Upper lobe of left lung (tissue), 6 donors: ENCODE measurements around the gene SPAG16. TPM values are rescaled to one million over a fixed set of nuclear protein-coding genes. Genes with fewer than 3 reads are reported as not detected.
"Not testable (repeated sequence)": the region's sequence is repeated elsewhere in the genome, so short reads cannot be mapped to it uniquely, and the experiment has no call there.

ENCODE experiments used
- ATAC-seq, 2 donors: fragments of 200-7000 bp; cut with Tn5 transposase; one replicate each; pipeline ENCODE4 v1.9.1; 2022; ENCODE audit warnings: mild to moderate bottlenecking in 2 of 2, moderate library complexity in 2 of 2; ENCODE audit not compliant: low FRiP score in 2 of 2
- DNase-seq, 2 donors: peaks; one replicate each; pipeline ENCODE4 v3.0.0-alpha.2; 2019 to 2020
- H3K27ac ChIP-seq, 4 donors: fragments of 200-600 bp; sonication (generic); one replicate each; pipeline ENCODE4 v1.5.1; 2016 to 2019
- H3K27me3 ChIP-seq, 4 donors: fragments of 200-600 bp; sonication (generic); one replicate each; pipeline ENCODE4 v1.5.1; 2017 to 2019
- H3K36me3 ChIP-seq, 4 donors: fragments of 200-600 bp; sonication (generic); one replicate each; pipeline ENCODE4 v1.5.1; 2016 to 2019
- H3K4me1 ChIP-seq, 4 donors: fragments of 200-600 bp; sonication (generic); one replicate each; pipeline ENCODE4 v1.5.1; 2018 to 2019
- H3K4me3 ChIP-seq, 4 donors: fragments of 200-600 bp; sonication (generic); one replicate each; pipeline ENCODE4 v1.5.1; 2017 to 2019; ENCODE audit warnings: mild to moderate bottlenecking in 2 of 4, moderate library complexity in 1 of 4
- H3K9me3 ChIP-seq, 4 donors: fragments of 200-600 bp; sonication (generic); one replicate each; pipeline ENCODE4 v1.5.1; 2018 to 2019
- EP300 ChIP-seq, 4 donors: sonication (generic); formaldehyde crosslinking; IDR thresholded peaks; one replicate each; pipeline ENCODE4 v1.5.1; 2017; ENCODE audit warnings: antibody characterized with exemption in 4 of 4, control low read depth in 2 of 4
- POLR2A ChIP-seq, 4 donors: fragments of 450-650 bp; IDR thresholded peaks; one replicate each; pipeline ENCODE4 v1.5.1; 2016 to 2017; ENCODE audit warnings: antibody characterized with exemption in 4 of 4, mild to moderate bottlenecking in 2 of 4
- POLR2AphosphoS5 ChIP-seq, 2 donors: sonication (generic); formaldehyde crosslinking; IDR thresholded peaks; one replicate each; pipeline ENCODE4 v1.5.1; 2017; ENCODE audit warnings: antibody characterized with exemption in 2 of 2
- WGBS, 2 donors: methylation state at CpG; one replicate each; pipeline ENCODE4 v1.1.5; 2017 to 2018; 5-methylcytosine and 5-hydroxymethylcytosine counted together
- total RNA-seq, 6 donors: library from RNA; depleted of rRNA in 4 of 6; stranded (reverse); fragments of >200 nt in 4 of 6; gene quantifications; one replicate each; pipeline versions ENCODE4 v1.1.0 to v1.2.1, GENCODE V29; 2016 to 2021
- TF ChIP-seq, protein P1 (sequence below), 6 experiments: fragments of 450-650 bp in 4 of 6; fragments of 200-600 bp in 2 of 6; sonication (generic) in 2 of 6; IDR thresholded peaks; one replicate each; pipeline ENCODE4 v1.5.1; 2016 to 2019; ENCODE audit warnings: antibody characterized with exemption in 6 of 6
- donor health status: DM: no; HTN: no; CAD: no; lungs with moderate emphysema.
- donor health status: DM: no; HTN: yes; CAD: no; lungs with severe emphysema.

Gene SPAG16
- total RNA-seq, 6 donors from 2014 or later = 9.7 to 65.0 (median 12.9) TPM

DNA sequence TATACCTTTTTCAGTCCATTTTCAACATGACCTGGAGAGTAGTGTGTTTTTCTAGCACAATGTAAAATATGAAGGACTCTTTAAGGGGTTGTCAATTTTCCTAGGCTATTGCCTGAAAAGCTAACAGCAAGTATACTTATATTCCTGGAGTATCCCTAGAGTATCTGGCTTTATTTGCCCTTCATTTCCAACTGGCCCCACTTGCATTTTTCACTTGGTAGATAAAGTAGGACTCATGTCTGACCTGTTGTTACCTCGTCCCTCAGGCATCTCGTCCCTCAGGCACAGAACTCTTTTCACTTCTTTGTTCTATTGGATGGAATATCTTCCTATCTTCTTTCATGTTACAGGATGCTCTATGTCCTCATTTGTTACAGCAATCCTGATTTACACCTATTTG is 69.2 kb downstream of the SPAG16 start:
- no peaks in the 10 kb centered on the region for H3K27me3 ChIP-seq
- H3K36me3 ChIP-seq = no peaks in the 10 kb centered on the region
- no peak overlapping the region for H3K4me3 ChIP-seq
- peaks cover 0 to 7% (median 0%) of the 10 kb centered on the region in 4 donors for H3K9me3 ChIP-seq
- no peaks in the 10 kb centered on the region for H3K4me1 ChIP-seq
- ATAC-seq (no peak), DNase-seq (no peak)
- no peak for TF ChIP-seq POLR2A (IDR thresholded peaks at IDR 0.05)
- no peak for TF ChIP-seq EP300 (IDR thresholded peaks at IDR 0.05)
- TF ChIP-seq, protein P1, sequence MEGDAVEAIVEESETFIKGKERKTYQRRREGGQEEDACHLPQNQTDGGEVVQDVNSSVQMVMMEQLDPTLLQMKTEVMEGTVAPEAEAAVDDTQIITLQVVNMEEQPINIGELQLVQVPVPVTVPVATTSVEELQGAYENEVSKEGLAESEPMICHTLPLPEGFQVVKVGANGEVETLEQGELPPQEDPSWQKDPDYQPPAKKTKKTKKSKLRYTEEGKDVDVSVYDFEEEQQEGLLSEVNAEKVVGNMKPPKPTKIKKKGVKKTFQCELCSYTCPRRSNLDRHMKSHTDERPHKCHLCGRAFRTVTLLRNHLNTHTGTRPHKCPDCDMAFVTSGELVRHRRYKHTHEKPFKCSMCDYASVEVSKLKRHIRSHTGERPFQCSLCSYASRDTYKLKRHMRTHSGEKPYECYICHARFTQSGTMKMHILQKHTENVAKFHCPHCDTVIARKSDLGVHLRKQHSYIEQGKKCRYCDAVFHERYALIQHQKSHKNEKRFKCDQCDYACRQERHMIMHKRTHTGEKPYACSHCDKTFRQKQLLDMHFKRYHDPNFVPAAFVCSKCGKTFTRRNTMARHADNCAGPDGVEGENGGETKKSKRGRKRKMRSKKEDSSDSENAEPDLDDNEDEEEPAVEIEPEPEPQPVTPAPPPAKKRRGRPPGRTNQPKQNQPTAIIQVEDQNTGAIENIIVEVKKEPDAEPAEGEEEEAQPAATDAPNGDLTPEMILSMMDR (IDR thresholded peaks at IDR 0.05) = no peak
- TF ChIP-seq POLR2AphosphoS5 (IDR thresholded peaks at IDR 0.05) = no peak
- H3K27ac ChIP-seq = no peak overlapping the region
- 71 to 78% methylated on average over 2 of the region's 2 CpGs for WGBS, 2 donors

DNA sequence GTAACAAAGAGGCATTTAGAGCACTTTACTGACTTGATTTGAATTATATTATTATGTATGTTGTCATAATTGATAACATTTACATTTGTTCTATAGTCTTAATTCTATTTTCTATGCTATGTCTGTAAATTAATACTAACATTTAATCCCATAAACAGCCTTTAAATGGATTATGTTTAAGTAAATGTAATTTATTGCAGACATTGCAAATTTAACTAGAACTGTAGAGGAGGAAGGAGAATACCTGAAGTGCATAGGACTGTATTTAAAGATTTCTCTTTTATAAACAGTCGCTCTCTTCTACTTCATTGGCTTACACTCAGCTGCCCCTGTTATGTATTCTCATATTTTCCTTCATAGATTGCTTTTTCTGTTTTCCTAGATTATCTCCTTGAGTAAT is 92.4 kb downstream of the SPAG16 start:
- ATAC-seq (no peak), DNase-seq (no peak)
- no peaks in the 10 kb centered on the region for H3K4me1 ChIP-seq
- TF ChIP-seq, protein P1 (IDR thresholded peaks at IDR 0.05) = no peak
- TF ChIP-seq POLR2A (IDR thresholded peaks at IDR 0.05) (no peak), POLR2AphosphoS5 (IDR thresholded peaks at IDR 0.05) (no peak), EP300 (IDR thresholded peaks at IDR 0.05) (no peak)
- WGBS, 2 donors = 91 to 98% methylated on average over 1 of the region's 1 CpG
- no peaks in the 10 kb centered on the region for H3K36me3 ChIP-seq
- H3K27me3 ChIP-seq = no peaks in the 10 kb centered on the region
- H3K9me3 ChIP-seq = no peaks in the 10 kb centered on the region
- no peak overlapping the region for H3K4me3 ChIP-seq
- H3K27ac ChIP-seq = no peak overlapping the region

DNA sequence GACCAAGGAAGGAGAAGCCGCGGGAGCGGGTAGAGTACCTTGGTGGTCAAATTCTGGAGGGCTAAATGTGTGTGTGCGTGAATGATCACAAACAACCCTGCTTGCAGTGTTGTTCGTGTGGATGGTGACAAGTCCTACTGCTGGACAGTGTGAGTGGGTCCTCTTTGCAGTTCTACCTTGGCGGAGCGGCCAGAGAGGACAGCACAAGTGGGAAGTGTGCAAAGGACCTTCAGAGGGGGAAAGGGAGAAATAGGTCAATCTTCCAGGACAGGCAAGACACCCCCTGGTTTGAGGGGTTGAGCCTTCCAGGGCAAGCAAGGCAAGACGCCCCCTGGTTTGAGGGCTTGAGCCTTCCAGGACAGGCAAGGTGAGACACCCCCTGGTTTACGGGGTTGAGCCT is 122.8 kb downstream of the SPAG16 start:
- 96 to 97% methylated on average over 9 of the region's 9 CpGs for WGBS, 2 donors
- ATAC-seq, H3K27me3 ChIP-seq, H3K4me1 ChIP-seq, H3K4me3 ChIP-seq, H3K27ac ChIP-seq, DNase-seq, H3K9me3 ChIP-seq, H3K36me3 ChIP-seq: not testable (repeated sequence)

DNA sequence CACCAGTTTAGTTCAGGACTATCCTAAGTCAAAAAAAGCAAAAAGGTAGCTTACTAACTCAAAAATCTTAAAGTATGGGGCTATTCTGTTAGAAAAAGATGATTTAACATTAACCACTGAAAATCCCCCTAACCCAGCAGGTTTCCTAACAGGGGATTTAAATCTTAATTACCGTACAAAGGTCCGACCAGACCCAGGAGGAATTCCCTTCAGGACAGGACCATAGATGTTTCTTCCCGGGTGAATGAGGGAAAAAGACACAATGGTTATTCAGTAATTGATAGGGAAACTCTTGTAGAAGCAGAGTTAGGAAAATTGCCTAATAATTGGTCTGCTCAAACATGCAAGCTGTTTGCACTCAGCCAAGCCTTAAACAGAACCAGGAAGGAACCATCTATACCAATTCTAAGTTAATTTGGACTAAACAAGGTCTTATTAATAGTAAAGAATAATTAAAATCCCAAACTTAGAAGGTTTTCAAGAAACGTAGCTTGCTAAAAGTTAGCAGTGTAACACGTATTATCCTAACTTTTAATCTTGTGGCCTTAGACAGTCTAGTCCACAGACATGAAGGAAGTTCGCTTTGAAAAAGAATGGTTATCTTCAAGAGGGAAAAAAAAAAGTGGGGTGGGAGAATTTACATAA is 124.3 kb downstream of the SPAG16 start:
- not testable (repeated sequence) for H3K9me3 ChIP-seq, H3K4me1 ChIP-seq, DNase-seq, H3K36me3 ChIP-seq, H3K4me3 ChIP-seq, H3K27ac ChIP-seq, H3K27me3 ChIP-seq, ATAC-seq
- 79 to 82% methylated on average over 6 of the region's 6 CpGs for WGBS, 2 donors

DNA sequence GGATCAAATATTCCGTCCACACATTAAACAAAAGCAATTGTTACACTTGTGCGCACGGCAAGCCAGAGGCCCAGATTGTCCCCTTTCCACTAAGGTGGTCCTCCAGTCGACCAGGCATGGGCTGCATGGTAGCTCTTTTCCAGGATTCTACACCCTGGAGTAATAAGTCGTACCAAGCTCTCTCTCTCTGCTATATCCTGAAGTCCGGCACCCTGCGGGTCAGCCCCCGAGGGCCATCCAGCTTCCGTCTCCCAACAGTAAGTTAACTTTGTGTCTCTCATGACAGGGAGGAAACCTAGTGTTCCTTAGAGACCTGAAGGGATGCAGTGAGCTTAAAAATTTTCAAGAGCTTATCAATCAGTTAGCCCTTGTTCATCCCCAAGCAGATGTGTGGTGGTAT is 126.4 kb downstream of the SPAG16 start:
- 84 to 87% methylated on average over 9 of the region's 9 CpGs for WGBS, 2 donors
- not testable (repeated sequence) for H3K9me3 ChIP-seq, H3K36me3 ChIP-seq, H3K4me3 ChIP-seq, ATAC-seq, H3K27ac ChIP-seq, H3K27me3 ChIP-seq, H3K4me1 ChIP-seq
- DNase-seq = peak in 1 of 2 donors; percentile 17

DNA sequence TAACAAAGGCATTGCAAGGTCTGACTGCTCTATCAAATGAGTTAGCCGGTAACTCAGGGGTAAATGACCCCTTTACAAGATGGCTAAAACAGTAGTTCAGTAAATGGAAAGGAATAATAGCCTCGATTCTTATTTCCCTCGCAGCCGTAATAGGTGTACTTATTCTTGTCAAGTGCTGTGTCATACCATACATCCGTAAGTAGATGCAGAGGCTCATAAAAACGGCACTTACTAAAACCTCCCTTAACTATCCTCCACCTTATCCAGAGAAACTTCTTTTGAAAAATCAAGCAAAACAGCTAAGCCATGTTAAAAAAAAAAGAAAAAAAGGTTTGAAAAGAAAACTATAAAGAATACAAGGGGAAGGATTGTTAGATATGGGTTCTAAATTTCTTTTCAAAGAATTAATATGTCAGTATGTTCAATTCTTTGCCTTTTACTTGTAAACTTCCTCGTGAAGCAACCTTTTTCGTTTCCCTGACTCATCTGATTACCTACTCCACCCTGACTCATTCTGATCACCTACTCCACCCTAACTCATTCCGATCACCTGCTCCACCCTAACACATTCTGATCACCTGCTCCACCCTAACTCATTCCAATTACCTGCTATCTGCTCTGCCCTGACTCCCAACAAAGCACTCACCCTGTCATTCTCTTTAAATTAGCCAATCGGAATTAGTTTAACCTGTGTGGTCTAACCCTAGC is 127.5 kb downstream of the SPAG16 start:
- no peak overlapping the region for H3K27ac ChIP-seq
- no peaks in the 10 kb centered on the region for H3K36me3 ChIP-seq
- no peak overlapping the region for H3K4me3 ChIP-seq
- H3K27me3 ChIP-seq = no peaks in the 10 kb centered on the region
- DNase-seq = no peak
- 87% methylated on average over 10 of the region's 10 CpGs for WGBS, 2 donors
- H3K9me3 ChIP-seq = no peaks in the 10 kb centered on the region
- ATAC-seq = no peak
- H3K4me1 ChIP-seq = no peaks in the 10 kb centered on the region
- TF ChIP-seq, protein P1 (IDR thresholded peaks at IDR 0.05) = no peak
- TF ChIP-seq EP300 (IDR thresholded peaks at IDR 0.05) = no peak
- no peak for TF ChIP-seq POLR2AphosphoS5 (IDR thresholded peaks at IDR 0.05)
- TF ChIP-seq POLR2A (IDR thresholded peaks at IDR 0.05) = no peak
